H1 (cell line): ENCODE results near the gene SLC44A5. TPM values are rescaled to one million over a fixed set of nuclear protein-coding genes. Genes with fewer than 3 reads are reported as not detected.

ENCODE experiments used
- CTCF ChIA-PET: fragments of 300-600 bp; sonication (Branson Sonifier 250); formaldehyde crosslinking; loops from one replicate; lab custom pipeline; 2021; ENCODE audit not compliant: partially characterized antibody; lab: Charles Lee
- POLR2A ChIA-PET: fragments of 300-600 bp; sonication (Branson Sonifier 250); formaldehyde crosslinking; loops from one replicate; lab custom pipeline; 2021; ENCODE audit warnings: inconsistent platforms; ENCODE audit not compliant: partially characterized antibody; lab: Charles Lee
- DNase-seq, 2 experiments: peaks; one replicate each; pipeline versions ENCODE4 v3.0.0 to v3.0.0-alpha.2; 2010 to 2022; ENCODE audit warnings: low spot score in 2 of 2, low read depth in 1 of 2, mixed read lengths in 1 of 2
- FAIRE-seq: peaks from 2 replicates; lab custom pipeline; 2011; peaks lifted over from hg19 to GRCh38; lab: Jason Lieb, UNC
- H2AFZ ChIP-seq: 2 replicates; pipeline ENCODE4 v1.8.1; 2012; ENCODE audit warnings: low read length, inconsistent platforms
- H2AK5ac ChIP-seq: 2 replicates; pipeline ENCODE4 v1.6.1; 2013; ENCODE audit warnings: low read depth, low read length
- H2BK120ac ChIP-seq: replicated peaks from 2 replicates; pipeline ENCODE3; 2013; ENCODE audit warnings: low read depth, low read length, inconsistent platforms
- H2BK12ac ChIP-seq: 2 replicates; pipeline ENCODE4 v1.6.1; 2013; ENCODE audit warnings: low read depth, low read length
- H2BK15ac ChIP-seq: 2 replicates; pipeline ENCODE4 v1.6.1; 2013; ENCODE audit warnings: low read length
- H2BK20ac ChIP-seq: 2 replicates; pipeline ENCODE4 v1.6.1; 2013; ENCODE audit warnings: low read length
- H2BK5ac ChIP-seq: 2 replicates; pipeline ENCODE4 v1.6.1; 2013; ENCODE audit warnings: low read depth, low read length
- H3K14ac ChIP-seq: 2 replicates; pipeline ENCODE4 v1.6.1; 2013; ENCODE audit warnings: inconsistent platforms; ENCODE audit not compliant: insufficient read length
- H3K18ac ChIP-seq: 2 replicates; pipeline ENCODE4 v1.6.1; 2013; ENCODE audit warnings: low read length; ENCODE audit errors: extremely low read depth
- H3K23ac ChIP-seq: 2 replicates; pipeline ENCODE4 v1.6.1; 2013; ENCODE audit warnings: inconsistent platforms; ENCODE audit not compliant: insufficient read length
- H3K23me2 ChIP-seq: 2 replicates; pipeline ENCODE4 v1.6.1; 2013; ENCODE audit warnings: low read depth, low read length
- H3K27ac ChIP-seq: 2 replicates; pipeline ENCODE4 v1.6.1; 2011; ENCODE audit warnings: low read depth, low read length, inconsistent platforms
- H3K27me3 ChIP-seq, 4 experiments: replicated peaks in 1 of 4; 1 replicate in 1 of 4; 2 replicates in 3 of 4; pipeline versions ENCODE4 v1.6.1 to v1.8.1; 2011 to 2013; ENCODE audit warnings: low read length in 3 of 4, mild to moderate bottlenecking in 3 of 4, inconsistent platforms in 2 of 4, mixed read lengths in 2 of 4, moderate library complexity in 1 of 4; ENCODE audit not compliant: control insufficient read depth in 3 of 4, insufficient read depth in 3 of 4; ENCODE audit errors: extremely low read depth in 1 of 4
- H3K36me3 ChIP-seq, 4 experiments: 2 replicates each; pipeline versions ENCODE4 v1.6.1 to v1.8.1; 2011 to 2013; ENCODE audit warnings: mild to moderate bottlenecking in 4 of 4, low read length in 3 of 4, moderate library complexity in 2 of 4, control low read depth in 1 of 4, inconsistent platforms in 1 of 4; ENCODE audit not compliant: insufficient read depth in 4 of 4, control insufficient read depth in 2 of 4
- H3K4ac ChIP-seq: replicated peaks from 2 replicates; pipeline ENCODE3; 2013; ENCODE audit warnings: low read length, low read depth, mixed read lengths, inconsistent platforms; ENCODE audit not compliant: insufficient read length
- H3K4me1 ChIP-seq, 4 experiments: replicated peaks in 1 of 4; 1 replicate in 1 of 4; 2 replicates in 3 of 4; pipeline versions ENCODE4 v1.6.1 to v1.8.1; 2011 to 2013; ENCODE audit warnings: low read length in 3 of 4, inconsistent platforms in 2 of 4, mixed read lengths in 1 of 4; ENCODE audit not compliant: insufficient read depth in 4 of 4, control insufficient read depth in 3 of 4
- H3K4me2 ChIP-seq, 2 experiments: 2 replicates each; pipeline versions ENCODE4 v1.6.1 to v1.8.1; 2011 to 2013; ENCODE audit warnings: low read depth in 2 of 2, low read length in 2 of 2, control low read depth in 1 of 2, inconsistent platforms in 1 of 2, mild to moderate bottlenecking in 1 of 2; ENCODE audit not compliant: insufficient read depth in 1 of 2
- H3K4me3 ChIP-seq, 4 experiments: fragments of 200-600, 300-600 bp in 1 of 4; sonication (generic), shearing (Covaris generic), sonication (Bioruptor Twin) in 1 of 4; 2 replicates each; pipeline versions ENCODE4 v1.5.1 to v1.8.1; 2011 to 2016; ENCODE audit warnings: low read length in 4 of 4, low read depth in 3 of 4, control low read depth in 2 of 4, inconsistent platforms in 2 of 4, mild to moderate bottlenecking in 2 of 4, mixed read lengths in 1 of 4, moderate library complexity in 1 of 4; ENCODE audit not compliant: insufficient read depth in 2 of 4; ENCODE audit errors: extremely low read depth in 1 of 4
- H3K56ac ChIP-seq: replicated peaks from 2 replicates; pipeline ENCODE3; 2013; ENCODE audit warnings: low read depth, mild to moderate bottlenecking, mixed read lengths, low read length, inconsistent platforms; ENCODE audit not compliant: insufficient read length
- H3K79me1 ChIP-seq: 2 replicates; pipeline ENCODE4 v1.6.1; 2013; ENCODE audit warnings: low read depth, low read length, control low read depth
- H3K79me2 ChIP-seq, 2 experiments: 2 replicates each; pipeline versions ENCODE4 v1.6.1 to v1.8.1; 2012 to 2013; ENCODE audit warnings: low read length in 2 of 2, mild to moderate bottlenecking in 2 of 2, inconsistent platforms in 1 of 2; ENCODE audit not compliant: insufficient read depth in 2 of 2, control insufficient read depth in 1 of 2
- H3K9ac ChIP-seq, 4 experiments: replicated peaks in 1 of 4; 1 replicate in 1 of 4; 2 replicates in 3 of 4; pipeline versions ENCODE4 v1.6.1 to v1.8.1; 2011 to 2013; ENCODE audit warnings: low read depth in 3 of 4, low read length in 3 of 4, control low read depth in 2 of 4, mild to moderate bottlenecking in 2 of 4, moderate library complexity in 2 of 4, inconsistent platforms in 1 of 4; ENCODE audit errors: extremely low read depth in 1 of 4
- H3K9me3 ChIP-seq, 2 experiments: 2 replicates each; pipeline versions ENCODE4 v1.6.1 to v1.8.1; 2012 to 2013; ENCODE audit warnings: mild to moderate bottlenecking in 2 of 2, moderate library complexity in 2 of 2, control low read depth in 1 of 2, inconsistent platforms in 1 of 2, low read depth in 1 of 2, low read length in 1 of 2, mixed read lengths in 1 of 2; ENCODE audit not compliant: insufficient read depth in 2 of 2
- H4K20me1 ChIP-seq, 2 experiments: replicated peaks in 1 of 2; 2 replicates each; pipeline versions ENCODE3 to v1.8.1; 2011 to 2013; ENCODE audit warnings: inconsistent platforms in 2 of 2, low read length in 2 of 2, mild to moderate bottlenecking in 1 of 2; ENCODE audit not compliant: insufficient read depth in 2 of 2, control insufficient read depth in 1 of 2
- H4K5ac ChIP-seq: 2 replicates; pipeline ENCODE4 v1.6.1; 2013; ENCODE audit warnings: low read length, low read depth, mixed read lengths, inconsistent platforms; ENCODE audit not compliant: insufficient read length
- H4K8ac ChIP-seq: 2 replicates; pipeline ENCODE4 v1.8.0; 2013; ENCODE audit warnings: mild to moderate bottlenecking, moderate library complexity, low read length, inconsistent platforms; ENCODE audit not compliant: insufficient read depth; ENCODE audit errors: extremely low read depth
- H4K91ac ChIP-seq: replicated peaks from 2 replicates; pipeline ENCODE3; 2013; ENCODE audit warnings: low read length, mixed read lengths, inconsistent platforms; ENCODE audit not compliant: insufficient read length
- RAD21 ChIP-seq, 2 experiments: IDR thresholded peaks in 1 of 2; conservative IDR thresholded peaks in 1 of 2; 2 replicates each; pipeline ENCODE4 v1.6.1; 2011; ENCODE audit warnings: low read depth in 2 of 2, low read length in 2 of 2, improper control_type of control experiment in 1 of 2, inconsistent platforms in 1 of 2, mild to moderate bottlenecking in 1 of 2, moderate library complexity in 1 of 2
- TAF1 ChIP-seq: IDR thresholded peaks from 2 replicates; pipeline ENCODE4 v1.6.1; 2011; ENCODE audit warnings: mild to moderate bottlenecking, low read depth, low read length
- WGBS, 2 experiments: shearing (Covaris generic) in 1 of 2; methylation state at CpG; one replicate each; pipeline versions ENCODE4 v1.1.6 to v1.1.7; 2013 to 2015; ENCODE audit warnings: low lambda C conversion rate in 2 of 2, mixed read lengths in 2 of 2, inconsistent platforms in 1 of 2, low coverage in 1 of 2, missing lambda C conversion rate in 1 of 2; ENCODE audit not compliant: insufficient replicate concordance in 2 of 2, insufficient coverage in 1 of 2, insufficient read length in 1 of 2; ENCODE audit errors: extremely low coverage in 1 of 2, missing lambda C conversion rate in 1 of 2; 5-methylcytosine and 5-hydroxymethylcytosine counted together
- polyA plus RNA-seq, 7 experiments: library from polyadenylated mRNA; depleted of rRNA in 3 of 7; stranded (reverse) in 5 of 7; unstranded in 2 of 7; fragments of >200 nt in 5 of 7; fragments of 200-250 nt in 2 of 7; gene quantifications; 1 replicate in 5 of 7; 2 replicates in 1 of 7; 4 replicates in 1 of 7; pipeline versions ENCODE4 v1.2.1 to v1.2.3, GENCODE V29; 2011 to 2013; ENCODE audit warnings: missing spikeins in 2 of 7, mixed read lengths in 2 of 7
- total RNA-seq: library from RNA; stranded (reverse); fragmentation: NEBNext Ultra II Directional; extraction: Animal tissue kit (Norgen Biotek cat#: 25700); gene quantifications from 2 replicates; pipeline ENCODE4 v1.2.1, GENCODE V29; 2021

The SLC44A5 gene
- total and polyA plus RNA-seq, 2 of the 8 experiments (the other 6 are each of a cell fraction or from before 2014, with no cell fraction given) = 1.8 to 3.3 TPM

- no peak overlapping the region for H3K14ac ChIP-seq
- H2AK5ac ChIP-seq = no peak overlapping the region
- no peak overlapping the region for H2BK20ac ChIP-seq
- H4K91ac ChIP-seq = no peak overlapping the region
- H3K9ac ChIP-seq = no peak overlapping the region
- H3K4me2 ChIP-seq = no peak overlapping the region
- no peak overlapping the region for H2AFZ ChIP-seq
- no peak overlapping the region for H3K4ac ChIP-seq
- no peak overlapping the region for H3K23ac ChIP-seq
- no peak overlapping the region for H3K27ac ChIP-seq
- no peak overlapping the region for H2BK5ac ChIP-seq
- no peaks in the 10 kb centered on the region for H3K79me1 ChIP-seq
- no peak overlapping the region for H3K18ac ChIP-seq
- no peak overlapping the region for H4K5ac ChIP-seq
- H4K8ac ChIP-seq = no peak overlapping the region
- DNase-seq (no peak), FAIRE-seq (no peak)
- H3K79me2 ChIP-seq = no peaks in the 10 kb centered on the region
- peaks cover 0 to 2% (median 0%) of the 10 kb centered on the region in 4 experiments; a peak in 1 of 7 replicates for H3K4me1 ChIP-seq
- no peak overlapping the region for H2BK15ac ChIP-seq
- no peaks in the 10 kb centered on the region for H3K9me3 ChIP-seq
- H3K36me3 ChIP-seq = no peaks in the 10 kb centered on the region
- 100% methylated on average over 1 of the region's 1 CpG; no CpG with 5 or more reads in 1 of the 2 experiments for WGBS, 2 experiments
- H4K20me1 ChIP-seq = no peaks in the 10 kb centered on the region
- H2BK12ac ChIP-seq = no peak overlapping the region
- H3K56ac ChIP-seq = no peak overlapping the region
- H3K23me2 ChIP-seq = no peaks in the 10 kb centered on the region
- ChIA-PET POLR2A (interaction anchor here (0.7 to 1.5 kb wide), 2 partner anchors 33 to 204 kb away, joined by 3 to 4 read pairs; no protein-coding TSS in a partner anchor), CTCF (interaction anchor here (0.8 to 1.6 kb wide), 9 partner anchors 10 to 350 kb away, joined by 3 to 5 read pairs (median 3); no protein-coding TSS in a partner anchor)
- no peak overlapping the region for H3K4me3 ChIP-seq
- TF ChIP-seq RAD21 (IDR thresholded peaks at IDR 0.05 in 1 of 2, conservative IDR thresholded peaks at IDR 0.05 in 1 of 2; ENCODE audit: low read depth in 2 of 2, low read length in 2 of 2) (peak in 1 of 2 experiments; percentile 12; a peak in 1 of 4 replicates), TAF1 (no peak)
- H2BK120ac ChIP-seq = no peak overlapping the region
- H3K27me3 ChIP-seq = no peaks in the 10 kb centered on the region
Measured at GRCh38 chr1:75582725-75583261, 28.1 kb downstream of the SLC44A5 start.
